HG03060 (cell line): ENCODE measurements around the gene PRRC2B.
"Not testable (repeated sequence)": the region's sequence is repeated elsewhere in the genome, so short reads cannot be mapped to it uniquely, and the experiment has no call there.

Experiments used
- ATAC-seq: cut with Tn5 transposase; IDR thresholded peaks from one replicate; pipeline ENCODE4 v1.9.1; 2021; ENCODE audit warnings: low read depth, moderate number of reproducible peaks; ENCODE audit not compliant: unreplicated experiment

The PRRC2B gene

DNA sequence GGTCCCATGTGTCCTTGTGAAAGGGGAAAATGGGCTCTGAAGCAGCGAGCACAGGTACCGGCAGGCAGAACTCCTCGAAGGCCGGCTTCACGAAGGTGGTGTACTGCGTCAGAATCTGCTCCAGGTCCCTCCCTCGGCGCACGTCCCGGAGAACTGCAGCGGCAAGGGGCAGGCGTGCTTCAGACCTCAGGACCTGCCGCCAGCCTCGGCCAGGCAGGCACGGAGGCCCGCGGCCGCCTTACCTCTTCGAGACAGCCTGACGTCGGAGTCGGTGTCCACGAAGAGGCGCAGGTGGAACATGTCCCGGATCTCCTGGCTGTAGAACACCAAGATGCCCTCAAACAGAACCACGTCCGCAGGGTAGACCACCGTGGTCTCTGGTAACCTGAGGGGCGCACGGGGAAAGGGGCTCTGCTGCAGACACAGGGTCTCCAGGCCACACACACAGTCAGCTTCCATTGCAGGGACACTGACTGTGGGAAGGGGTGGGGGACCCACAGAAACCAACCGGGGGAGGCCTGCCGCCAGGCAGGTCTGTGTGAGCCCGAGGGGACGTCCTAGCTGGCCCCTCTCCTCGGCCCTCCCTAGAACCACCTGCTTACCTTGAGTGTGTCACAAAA is 135.1 kb downstream of the PRRC2B start:
- ATAC-seq: no peak

DNA sequence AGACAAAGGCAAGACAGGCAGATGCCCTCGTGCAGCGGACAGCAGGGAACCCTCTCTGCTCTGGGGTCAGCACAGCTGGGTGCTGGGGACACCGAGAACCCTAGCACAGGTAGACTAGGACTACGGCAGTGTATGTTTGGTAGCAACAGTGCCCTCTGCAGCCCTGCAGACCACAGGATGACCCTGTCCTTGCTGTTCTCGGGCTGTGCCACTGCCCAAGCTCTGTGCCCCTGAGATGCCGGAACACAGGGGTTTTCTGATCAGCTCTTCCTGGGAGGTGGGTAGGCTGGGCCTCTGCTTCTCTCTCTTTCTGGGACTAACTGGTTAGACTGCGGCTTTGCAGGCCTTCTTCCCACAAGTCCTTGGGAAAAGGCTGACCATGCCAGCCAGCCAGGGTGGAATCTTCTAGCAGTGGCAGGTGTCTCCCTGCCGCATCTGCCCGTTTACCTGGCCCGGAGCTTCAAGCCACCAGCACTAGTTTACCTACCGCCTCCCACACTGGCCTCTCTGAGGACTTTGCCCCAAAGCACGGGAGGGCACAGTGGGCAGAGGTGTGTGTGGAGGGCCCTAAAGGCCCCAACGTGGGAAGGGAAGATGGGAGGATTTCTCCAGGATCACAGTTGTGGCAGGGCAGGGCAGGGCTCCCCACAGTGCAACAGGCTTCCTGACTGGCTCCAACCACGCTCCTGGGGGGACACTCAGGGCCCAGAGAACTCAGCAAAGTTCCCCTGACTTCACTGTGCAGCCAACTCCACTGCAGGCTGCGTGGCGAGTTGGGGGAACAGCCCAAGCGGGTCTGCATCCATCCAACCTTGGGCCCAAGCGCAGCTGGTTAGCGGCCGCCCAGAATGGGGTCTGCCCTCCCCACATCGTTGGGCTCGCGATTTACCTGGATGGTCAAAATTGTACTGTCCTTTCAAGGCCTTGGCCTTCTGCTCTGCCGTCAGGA is 136.0 kb downstream of the PRRC2B start:
- ATAC-seq: no peak

DNA sequence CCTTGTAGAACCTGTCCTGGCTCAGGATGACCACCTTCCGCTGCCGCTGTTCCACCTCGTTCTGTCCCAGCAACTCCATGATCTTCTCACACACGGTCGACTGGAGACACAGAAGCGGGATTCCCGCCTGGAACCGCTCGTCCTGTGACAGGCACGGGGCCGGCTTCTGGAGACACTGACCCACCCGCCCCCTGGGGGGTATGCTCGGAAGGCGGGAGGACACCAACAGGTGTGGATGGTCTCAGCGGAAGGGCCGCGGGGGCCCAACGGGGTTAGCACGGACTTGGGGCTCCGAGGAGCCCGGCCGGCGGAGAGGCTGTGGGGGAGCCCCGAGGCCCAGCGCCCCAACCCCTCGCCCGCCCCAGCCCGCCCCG is 136.6 kb downstream of the PRRC2B start:
- ATAC-seq: no peak

DNA sequence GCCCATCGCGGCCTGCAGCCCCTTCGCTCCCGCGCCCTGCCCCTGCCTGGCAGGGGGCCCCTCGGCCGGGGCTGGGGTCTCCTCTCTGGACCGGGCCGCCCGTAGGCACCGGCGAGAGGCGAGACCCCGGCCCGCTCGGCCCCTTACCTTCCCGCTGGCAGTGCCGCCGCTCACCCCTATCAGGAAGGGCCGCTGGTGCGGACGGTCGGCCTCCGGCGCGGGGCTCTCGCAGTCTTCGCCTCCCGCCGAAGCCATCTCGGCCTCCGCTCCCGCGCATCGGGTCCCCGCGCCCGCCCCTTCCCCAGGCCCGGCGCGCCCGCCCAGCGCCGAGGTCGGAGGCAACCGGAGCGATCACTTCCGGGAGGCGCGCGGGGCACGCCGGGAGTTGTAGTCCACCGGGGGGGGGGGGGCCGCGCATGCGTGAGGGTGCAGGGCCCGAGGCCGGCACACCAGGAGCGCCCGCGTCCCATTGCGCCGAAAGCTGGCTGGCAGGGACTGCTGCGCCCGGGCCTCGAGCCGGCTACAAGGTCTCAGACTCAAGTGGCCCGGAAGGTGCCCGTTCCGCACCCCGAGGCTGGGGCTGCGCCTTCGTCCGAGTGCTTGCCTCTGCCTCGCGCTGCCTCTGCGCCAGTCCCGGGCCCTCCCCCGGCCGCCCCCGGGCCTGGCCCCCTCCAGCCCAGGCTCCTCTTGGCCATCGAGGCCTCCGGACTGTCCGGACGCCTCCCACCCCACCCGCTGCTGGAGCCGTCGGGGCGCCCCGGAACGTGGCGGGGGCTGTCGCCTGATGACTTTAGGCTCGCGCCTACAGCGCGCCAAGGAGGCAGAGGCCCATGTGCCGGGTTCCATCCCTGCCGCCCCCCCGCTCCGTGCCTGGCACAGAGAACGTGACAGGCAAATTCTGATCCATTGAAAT is 137.3 kb downstream of the PRRC2B start, which contains the start of gene UCK1:
Gene UCK1, minus strand, starts transcription at position 344 of the 913 bp plus-strand sequence. Its CDS starts 89 bp downstream, at position 255.
- no peak for ATAC-seq

GRCh38 chr9:131534721-131535237 is 140.9 kb downstream of the PRRC2B start:
- no peak for ATAC-seq

- ATAC-seq: no peak
Measured at GRCh38 chr9:131537946-131538345, 144.1 kb downstream of the PRRC2B start.

GRCh38 chr9:131539223-131539923 is 145.5 kb downstream of the PRRC2B start:
- no peak for ATAC-seq

- ATAC-seq: no peak
Measured at GRCh38 chr9:131543141-131543540, 149.3 kb downstream of the PRRC2B start.

GRCh38 chr9:131545003-131545785 is 151.3 kb downstream of the PRRC2B start, which contains the start of gene PRRT1B:
TSS of gene PRRT1B (plus strand) at chr9:131545523. CDS start at chr9:131545616, 93 bp downstream.
- ATAC-seq: no peak

DNA sequence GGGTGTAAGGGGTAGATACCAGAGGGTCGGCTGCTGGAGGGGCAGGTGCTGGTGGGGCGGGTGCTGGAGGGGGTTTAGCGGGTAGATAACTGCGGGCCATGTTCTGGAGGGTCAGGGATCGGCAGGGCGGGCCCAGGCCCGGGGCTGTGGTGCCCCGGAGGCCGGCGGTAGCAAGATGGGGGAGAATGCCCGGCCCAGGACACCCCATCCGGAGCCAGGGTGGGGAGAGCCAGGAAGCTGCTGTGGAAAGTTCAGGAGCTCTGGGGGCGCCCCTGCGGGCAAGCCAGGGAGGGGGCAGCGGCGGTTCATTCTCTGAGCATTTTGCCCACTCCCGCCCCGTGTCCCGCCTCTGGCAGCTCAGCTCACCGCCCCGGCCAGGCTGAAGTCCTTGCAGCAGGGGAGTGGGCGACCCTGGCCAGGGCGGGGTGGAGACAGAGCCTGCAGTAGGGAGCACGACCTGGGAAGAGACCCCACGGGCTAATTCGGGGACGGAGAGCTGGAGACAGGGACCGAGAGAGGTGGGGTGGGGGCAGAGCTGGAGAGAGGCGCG is 152.0 kb downstream of the PRRC2B start:
- ATAC-seq: no peak

GRCh38 chr9:131546336-131547084 is 152.6 kb downstream of the PRRC2B start:
- ATAC-seq: no peak

GRCh38 chr9:131549186-131549585 is 155.3 kb downstream of the PRRC2B start:
- not testable (repeated sequence) for ATAC-seq
